Left ventricle myocardium inferior (tissue), 1 donor: Measurements from ENCODE around the gene SFI1. TPM values are rescaled to one million over a fixed set of nuclear protein-coding genes. Genes with fewer than 3 reads are reported as not detected.
"Not testable (repeated sequence)": the region's sequence is repeated elsewhere in the genome, so short reads cannot be mapped to it uniquely, and the experiment has no call there.

Experiments used
- DNase-seq: peaks from one replicate; pipeline ENCODE4 v3.0.0-alpha.2; 2020
- H3K27ac ChIP-seq: fragments of 200-600 bp; replicated peaks from 2 replicates; pipeline ENCODE4 v1.8.0; 2021
- H3K27me3 ChIP-seq: fragments of 200-600 bp; 2 replicates; pipeline ENCODE4 v1.8.0; 2021; ENCODE audit warnings: low read depth
- H3K36me3 ChIP-seq: fragments of 200-600 bp; 2 replicates; pipeline ENCODE4 v1.8.0; 2021
- H3K4me1 ChIP-seq: fragments of 200-600 bp; 2 replicates; pipeline ENCODE4 v1.8.0; 2021
- H3K4me3 ChIP-seq: fragments of 200-600 bp; 2 replicates; pipeline ENCODE4 v1.8.0; 2021; ENCODE audit warnings: mild to moderate bottlenecking, moderate library complexity
- H3K9me3 ChIP-seq: fragments of 200-600 bp; replicated peaks from 2 replicates; pipeline ENCODE4 v1.8.0; 2021
- CTCF ChIP-seq: fragments of 200-600 bp; IDR thresholded peaks from 2 replicates; pipeline ENCODE4 v1.8.0; 2021; ENCODE audit warnings: antibody characterized with exemption, mild to moderate bottlenecking, borderline replicate concordance
- intact Hi-C: fragments of 100-400 bp; cut with micrococcal nuclease; formaldehyde crosslinking; loops from one replicate; pipeline ENCODE4 v1.11.0; 2022
- total RNA-seq: library from RNA; stranded (reverse); fragmentation: NEBNext Ultra II Directional; extraction: Animal tissue kit (Norgen Biotek cat#: 25700); gene quantifications from one replicate; pipeline ENCODE4 v1.2.1, GENCODE V29; 2021
- donor health status: DM: no; HTN: yes; CAD: no; lungs with severe emphysema.

SFI1 gene
- total RNA-seq, 1 donor from 2014 or later = 6.8 TPM

GRCh38 chr22:31652088-31652487 lies 155.8 kb downstream of the SFI1 start:
- Histone ChIP-seq H3K9me3 (no peaks in the 10 kb centered on the region), H3K27ac (no peak overlapping the region), H3K4me1 (peaks cover 9% of the 10 kb centered on the region), H3K27me3 (no peaks in the 10 kb centered on the region), H3K36me3 (peaks cover 22% of the 10 kb centered on the region), H3K4me3 (no peak overlapping the region)
- no peak for DNase-seq
- no peak for TF ChIP-seq CTCF
- intact Hi-C loops = no loop called here

- no peak overlapping the region for H3K4me3 ChIP-seq
- H3K27ac ChIP-seq = no peak overlapping the region
- intact Hi-C loops = no loop called here
- H3K4me1 ChIP-seq = peaks cover 9% of the 10 kb centered on the region
- DNase-seq = no peak
- H3K36me3 ChIP-seq = peaks cover 12% of the 10 kb centered on the region
- no peak for TF ChIP-seq CTCF
- H3K9me3 ChIP-seq = no peaks in the 10 kb centered on the region
- no peaks in the 10 kb centered on the region for H3K27me3 ChIP-seq
Measured at GRCh38 chr22:31652911-31653684, 156.8 kb downstream of the SFI1 start.

- no peaks in the 10 kb centered on the region for H3K9me3 ChIP-seq
- no peaks in the 10 kb centered on the region for H3K27me3 ChIP-seq
- intact Hi-C loops = no loop called here
- peaks cover 9% of the 10 kb centered on the region for H3K4me1 ChIP-seq
- no peak for TF ChIP-seq CTCF
- no peak overlapping the region for H3K4me3 ChIP-seq
- peaks cover 7% of the 10 kb centered on the region for H3K36me3 ChIP-seq
- no peak for DNase-seq
- H3K27ac ChIP-seq = no peak overlapping the region
Measured at GRCh38 chr22:31653944-31654343, 157.6 kb downstream of the SFI1 start.

- Histone ChIP-seq H3K4me3 (no peak overlapping the region), H3K27me3 (no peaks in the 10 kb centered on the region), H3K36me3 (peaks cover 2% of the 10 kb centered on the region), H3K9me3 (no peaks in the 10 kb centered on the region), H3K27ac (no peak overlapping the region), H3K4me1 (peaks cover 9% of the 10 kb centered on the region)
- no peak for DNase-seq
- intact Hi-C loops = no loop called here
- TF ChIP-seq CTCF = no peak
Measured at GRCh38 chr22:31654408-31654807, 158.1 kb downstream of the SFI1 start.

GRCh38 chr22:31659246-31659645 lies 162.9 kb downstream of the SFI1 start:
- intact Hi-C loops = no loop called here
- H3K27ac ChIP-seq = no peak overlapping the region
- no peaks in the 10 kb centered on the region for H3K27me3 ChIP-seq
- peaks cover 24% of the 10 kb centered on the region for H3K4me1 ChIP-seq
- H3K36me3 ChIP-seq = no peaks in the 10 kb centered on the region
- no peaks in the 10 kb centered on the region for H3K9me3 ChIP-seq
- no peak for TF ChIP-seq CTCF
- H3K4me3 ChIP-seq = no peak overlapping the region
- no peak for DNase-seq

- intact Hi-C loops, H3K27me3 ChIP-seq, DNase-seq, H3K36me3 ChIP-seq, H3K9me3 ChIP-seq, H3K27ac ChIP-seq: not testable (repeated sequence)
- peak overlapping the region; percentile 81 for H3K4me3 ChIP-seq
- peaks cover 24% of the 10 kb centered on the region for H3K4me1 ChIP-seq
Measured at GRCh38 chr22:31660860-31661341, 164.6 kb downstream of the SFI1 start.
